IMR-90 (cell line): ENCODE data around the gene SLC29A2. TPM values are rescaled to one million over a fixed set of nuclear protein-coding genes. Genes with fewer than 3 reads are reported as not detected.

Experiments used
- ATAC-seq: fragments of 200-7000 bp; cut with Tn5 transposase; 2 replicates; pipeline ENCODE4 v1.9.1; 2020; ENCODE audit warnings: low read depth, mild to moderate bottlenecking, moderate library complexity
- BruUV-seq: library from RNA; stranded (reverse); fragments of 400-500 nt; replicated peaks from 2 replicates; lab custom pipeline; 2021; lab: Mats Ljungman, UMichigan
- CTCF ChIA-PET: fragments of 300-600 bp; formaldehyde crosslinking; extraction: SDS; loops from one replicate; lab custom pipeline; 2021; ENCODE audit warnings: antibody characterized with exemption; lab: Yijun Ruan, JAX
- POLR2A ChIA-PET: fragments of 300-600 bp; sonication (Branson Sonifier 250); formaldehyde crosslinking; loops from one replicate; lab custom pipeline; 2022; ENCODE audit warnings: antibody characterized with exemption; ENCODE audit not compliant: unreplicated experiment; lab: Charles Lee
- DNase-seq: peaks from one replicate; pipeline ENCODE4 v3.0.0; 2013
- H2AFZ ChIP-seq: replicated peaks from 2 replicates; pipeline ENCODE3; 2013; ENCODE audit warnings: low read length, mild to moderate bottlenecking; ENCODE audit not compliant: poor library complexity
- H2AK5ac ChIP-seq: 2 replicates; pipeline ENCODE4 v1.6.1; 2013; ENCODE audit warnings: low read depth, low read length, inconsistent platforms
- H2AK9ac ChIP-seq: replicated peaks from 2 replicates; pipeline ENCODE3; 2013; ENCODE audit warnings: mild to moderate bottlenecking, low read depth, low read length, moderate library complexity; ENCODE audit not compliant: poor library complexity
- H2BK120ac ChIP-seq: 2 replicates; pipeline ENCODE4 v1.6.1; 2013; ENCODE audit warnings: low read depth, low read length, inconsistent platforms
- H2BK15ac ChIP-seq: 3 replicates; pipeline ENCODE4 v1.6.1; 2013; ENCODE audit warnings: low read depth, low read length, inconsistent platforms
- H2BK20ac ChIP-seq: 2 replicates; pipeline ENCODE4 v1.6.1; 2013; ENCODE audit warnings: low read depth, mild to moderate bottlenecking, inconsistent platforms, low read length, moderate library complexity
- H2BK5ac ChIP-seq: 2 replicates; pipeline ENCODE4 v1.6.1; 2013; ENCODE audit warnings: mild to moderate bottlenecking, low read depth, low read length, inconsistent platforms; ENCODE audit not compliant: poor library complexity, severe bottlenecking
- H3K14ac ChIP-seq: replicated peaks from 2 replicates; pipeline ENCODE4 v1.6.1; 2013; ENCODE audit warnings: low read depth, low read length, inconsistent platforms
- H3K18ac ChIP-seq: 2 replicates; pipeline ENCODE4 v1.6.1; 2013; ENCODE audit warnings: low read depth, low read length, control low read depth
- H3K23ac ChIP-seq: 2 replicates; pipeline ENCODE4 v1.6.1; 2013; ENCODE audit warnings: low read depth, low read length, inconsistent platforms
- H3K27ac ChIP-seq: 2 replicates; pipeline ENCODE4 v1.5.1; 2013; ENCODE audit warnings: mild to moderate bottlenecking, control low read depth, low read length; ENCODE audit not compliant: insufficient read depth
- H3K27me3 ChIP-seq: 2 replicates; pipeline ENCODE4 v1.6.1; 2013; ENCODE audit warnings: low read length; ENCODE audit not compliant: control insufficient read depth, insufficient read depth
- H3K36me3 ChIP-seq: 2 replicates; pipeline ENCODE4 v1.6.1; 2013; ENCODE audit warnings: low read length, mixed read lengths; ENCODE audit not compliant: control insufficient read depth, insufficient read depth
- H3K4ac ChIP-seq: 2 replicates; pipeline ENCODE4 v1.6.1; 2013; ENCODE audit warnings: low read depth, low read length, inconsistent platforms
- H3K4me1 ChIP-seq: 2 replicates; pipeline ENCODE4 v1.6.1; 2013; ENCODE audit warnings: low read length, mixed read lengths; ENCODE audit not compliant: control insufficient read depth, insufficient read depth
- H3K4me2 ChIP-seq: 2 replicates; pipeline ENCODE4 v1.6.1; 2013; ENCODE audit warnings: low read depth, mild to moderate bottlenecking, control low read depth, low read length, moderate library complexity
- H3K4me3 ChIP-seq: 2 replicates; pipeline ENCODE4 v1.5.1; 2013; ENCODE audit warnings: low read depth, mild to moderate bottlenecking, control low read depth, low read length, moderate library complexity; ENCODE audit not compliant: insufficient read depth
- H3K56ac ChIP-seq: 2 replicates; pipeline ENCODE4 v1.6.1; 2013; ENCODE audit warnings: low read length, inconsistent platforms; ENCODE audit not compliant: insufficient read depth; ENCODE audit errors: extremely low read depth
- H3K79me1 ChIP-seq, 2 experiments: 2 replicates each; pipeline ENCODE4 v1.6.1; 2013; ENCODE audit warnings: low read length in 2 of 2, inconsistent platforms in 1 of 2, low read depth in 1 of 2
- H3K9ac ChIP-seq: 2 replicates; pipeline ENCODE4 v1.6.1; 2013; ENCODE audit warnings: low read depth, low read length, control low read depth
- H3K9me1 ChIP-seq: 2 replicates; pipeline ENCODE4 v1.6.1; 2013; ENCODE audit warnings: low read length, inconsistent platforms; ENCODE audit not compliant: insufficient read depth
- H3K9me3 ChIP-seq: 2 replicates; pipeline ENCODE4 v1.6.1; 2013; ENCODE audit warnings: low read length; ENCODE audit not compliant: control insufficient read depth, insufficient read depth
- H4K20me1 ChIP-seq: 2 replicates; pipeline ENCODE4 v1.6.1; 2013; ENCODE audit warnings: low read length, inconsistent platforms; ENCODE audit not compliant: insufficient read depth
- H4K5ac ChIP-seq: 2 replicates; pipeline ENCODE4 v1.6.1; 2013; ENCODE audit warnings: mild to moderate bottlenecking, low read depth, low read length, control low read depth
- H4K8ac ChIP-seq, 2 experiments: 2 replicates each; pipeline ENCODE4 v1.6.1; 2013; ENCODE audit warnings: low read depth in 2 of 2, low read length in 2 of 2, control low read depth in 1 of 2, inconsistent platforms in 1 of 2
- H4K91ac ChIP-seq: 2 replicates; pipeline ENCODE4 v1.6.1; 2013; ENCODE audit warnings: low read depth, low read length, inconsistent platforms; ENCODE audit not compliant: insufficient read depth
- CEBPB ChIP-seq: IDR thresholded peaks from 2 replicates; pipeline ENCODE4 v1.6.1; 2012; ENCODE audit warnings: low read depth, low read length, improper control_type of control experiment
- FOS ChIP-seq: fragments of 150-350 bp; IDR thresholded peaks from 2 replicates; pipeline ENCODE4 v1.6.1; 2016; ENCODE audit warnings: low read depth, low read length
- MXI1 ChIP-seq: IDR thresholded peaks from 2 replicates; pipeline ENCODE4 v1.6.1; 2012; ENCODE audit warnings: low read depth, mild to moderate bottlenecking, low read length, moderate library complexity, borderline replicate concordance
- NFE2L2 ChIP-seq: fragments of 150-350 bp; IDR thresholded peaks from 2 replicates; pipeline ENCODE4 v1.6.1; 2016; ENCODE audit warnings: low read depth, mild to moderate bottlenecking, low read length
- RAD21 ChIP-seq: IDR thresholded peaks from 2 replicates; pipeline ENCODE4 v1.6.1; 2012; ENCODE audit warnings: low read length, improper control_type of control experiment
- RCOR1 ChIP-seq: IDR thresholded peaks from 2 replicates; pipeline ENCODE4 v1.6.1; 2012; ENCODE audit warnings: mild to moderate bottlenecking, low read length, improper control_type of control experiment; ENCODE audit not compliant: insufficient replicate concordance
- RFX5 ChIP-seq: IDR thresholded peaks from 2 replicates; pipeline ENCODE4 v1.8.0; 2012; ENCODE audit warnings: low read depth, mild to moderate bottlenecking, low read length, moderate library complexity
- SMC3 ChIP-seq: fragments of 150-350 bp; IDR thresholded peaks from 2 replicates; pipeline ENCODE4 v1.6.1; 2016; ENCODE audit warnings: low read depth, mild to moderate bottlenecking, antibody characterized with exemption, low read length, moderate library complexity
- WGBS, 2 experiments: methylation state at CpG; one replicate each; pipeline versions ENCODE4 v1.1.5 to v1.1.7; 2013; ENCODE audit warnings: missing lambda C conversion rate in 2 of 2; ENCODE audit not compliant: insufficient read length in 1 of 2; ENCODE audit errors: extremely low coverage in 2 of 2; 5-methylcytosine and 5-hydroxymethylcytosine counted together
- dilution Hi-C: fragments of 300-500 bp; cut with HindIII; formaldehyde crosslinking; loops from one replicate; pipeline ENCODE4 v1.14.3; 2018; ENCODE audit warnings: low sequenced_read_pairs; ENCODE audit not compliant: unreplicated experiment
- in situ Hi-C: fragments of 300-500 bp; cut with MboI; formaldehyde crosslinking; loops from 3 replicates; pipeline ENCODE4 v1.14.3; 2019; ENCODE audit warnings: low sequenced_read_pairs, inconsistent platforms, mixed read lengths
- intact Hi-C: fragments of 100-400 bp; cut with micrococcal nuclease; formaldehyde crosslinking; loops from 2 replicates; pipeline ENCODE4 v1.10.0; 2022
- polyA plus RNA-seq, 3 experiments: library from polyadenylated mRNA; depleted of rRNA; stranded (reverse); fragments of >200 nt; gene quantifications; 2 replicates each; pipeline ENCODE4 v1.2.3, GENCODE V29; 2012; ENCODE audit warnings: low replicate concordance in 1 of 3
- total RNA-seq: library from RNA; depleted of rRNA; stranded (reverse); fragments of >200 nt; gene quantifications from 2 replicates; pipeline ENCODE4 v1.2.3, GENCODE V29; 2012

Gene SLC29A2
- total and polyA plus RNA-seq, 2 of the 4 experiments (the other 2 are of a cell fraction): under 0.01 to 1.2 TPM

DNA sequence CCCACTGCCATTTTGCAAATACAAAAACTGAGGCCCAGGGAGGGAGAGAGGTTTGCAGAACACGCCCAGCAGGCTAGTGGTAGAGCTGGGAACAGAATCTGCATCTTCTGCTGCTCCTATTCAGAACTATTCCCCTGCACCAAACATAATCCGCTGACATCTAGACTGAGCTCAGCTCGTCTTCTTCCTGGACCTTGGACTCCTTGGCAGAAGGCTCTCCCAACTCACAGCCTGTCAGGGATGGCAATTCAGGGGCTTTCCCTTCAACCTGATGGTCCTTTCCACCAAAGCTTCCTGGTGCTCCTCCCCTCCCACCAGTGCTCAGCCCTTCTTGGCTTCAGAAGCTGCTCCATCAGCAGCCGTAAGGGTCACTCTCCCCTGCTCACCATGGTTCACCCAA lies 39.8 kb upstream of the SLC29A2 start:
- no peaks in the 10 kb centered on the region for H3K36me3 ChIP-seq
- H2AK9ac ChIP-seq: no peak overlapping the region
- no peak overlapping the region for H3K9ac ChIP-seq
- WGBS, 2 experiments: 85% methylated on average over 2 of the region's 4 CpGs; no CpG with 5 or more reads in 1 of the 2 experiments
- DNase-seq (no peak), ATAC-seq (no peak)
- H2AK5ac ChIP-seq: no peak overlapping the region
- H3K27ac ChIP-seq: no peak overlapping the region
- H4K5ac ChIP-seq: no peak overlapping the region
- no peaks in the 10 kb centered on the region; the same call in none of the 2 replicates for H4K20me1 ChIP-seq
- H4K91ac ChIP-seq: no peak overlapping the region
- ChIA-PET CTCF (no interaction called here), POLR2A (no interaction called here)
- no peak overlapping the region for H4K8ac ChIP-seq
- H3K9me1 ChIP-seq: peaks cover 18% of the 10 kb centered on the region
- in situ Hi-C loops (no loop called here), dilution Hi-C loops (no loop called here), intact Hi-C loops (no loop called here)
- H2BK120ac ChIP-seq: no peak overlapping the region
- H3K27me3 ChIP-seq: 0 out of 2 replicates have a peak, but pooled peaks cover 2% of the 10 kb centered on the region
- H3K23ac ChIP-seq: no peak overlapping the region
- H3K4me3 ChIP-seq: no peak overlapping the region
- no peak overlapping the region for H3K56ac ChIP-seq
- no peak overlapping the region for H2BK20ac ChIP-seq
- no peak overlapping the region for H2AFZ ChIP-seq
- peaks cover 3% of the 10 kb centered on the region for H3K4me1 ChIP-seq
- H3K4me2 ChIP-seq: no peak overlapping the region
- no TSS peak for BruUV-seq
- H3K18ac ChIP-seq: no peak overlapping the region
- H3K9me3 ChIP-seq: no peaks in the 10 kb centered on the region
- H3K14ac ChIP-seq: no peak overlapping the region
- H3K4ac ChIP-seq: no peak overlapping the region
- no peak overlapping the region for H2BK5ac ChIP-seq
- TF ChIP-seq FOS (no peak), SMC3 (no peak), CEBPB (no peak), NFE2L2 (no peak), RAD21 (no peak), MXI1 (no peak), RFX5 (no peak), RCOR1 (no peak)
- no peak overlapping the region for H2BK15ac ChIP-seq
- peaks cover 7 to 28% of the 10 kb centered on the region in 2 experiments; a peak in 3 of 4 replicates for H3K79me1 ChIP-seq
